Measurements from ENCODE around the gene PLN. TPM values are rescaled to one million over a fixed set of nuclear protein-coding genes. Genes with fewer than 3 reads are reported as not detected.

The PLN gene
- total and polyA plus RNA-seq, 10 of the 15 experiments (the other 5 are each of a cell fraction or from before 2014, with no cell fraction given): 0.16 to 0.44 TPM; not detected in 8

- Histone ChIP-seq H3K4me3 (no peak overlapping the region), H3K36me3 (ENCODE audit: control insufficient read depth in 2 of 2, insufficient read depth in 2 of 2, low read length in 1 of 2) (no peaks in the 10 kb centered on the region), H3K4me1 (ENCODE audit: control insufficient read depth, insufficient read depth, low read length) (no peaks in the 10 kb centered on the region), H3K4me2 (ENCODE audit: control insufficient read depth, insufficient read depth) (no peak overlapping the region), H2AFZ (ENCODE audit: control insufficient read depth, low read depth, low read length) (no peak overlapping the region), H3K27me3 (replicated peaks in 1 of 2; ENCODE audit: control insufficient read depth in 2 of 2, insufficient read depth in 2 of 2, low read length in 1 of 2) (no peaks in the 10 kb centered on the region), H4K20me1 (ENCODE audit: control insufficient read depth, insufficient read depth) (no peaks in the 10 kb centered on the region), H3K9me3 (replicated peaks; ENCODE audit: control insufficient read depth, insufficient read depth, low read length) (no peaks in the 10 kb centered on the region), H3K27ac (ENCODE audit: control insufficient read depth, insufficient read depth) (no peak overlapping the region), H3K9ac (ENCODE audit: control insufficient read depth, insufficient read depth, low read length) (no peak overlapping the region), H3K79me2 (ENCODE audit: control insufficient read depth, insufficient read depth, low read length) (no peaks in the 10 kb centered on the region)
- ChIA-PET CTCF (interaction anchor here (0.7 to 1.1 kb wide), 2 partner anchors 16 to 222 kb away, joined by 3 read pairs; no protein-coding TSS in a partner anchor), POLR2A (no interaction called here), RAD21 (ENCODE audit: unreplicated experiment) (no interaction called here), SMC1A (ENCODE audit: uncharacterized antibody, unreplicated experiment) (no interaction called here)
- no TSS peak for BruUV-seq (replicated peaks)
- FAIRE-seq: no peak
- no peak for DNase-seq (ENCODE audit: low read depth, low spot score)
- ATAC-seq: no peak
- TF ChIP-seq CEBPB (IDR thresholded peaks at IDR 0.05; ENCODE audit: borderline replicate concordance in 1 of 2, low read depth in 2 of 2, low read length in 2 of 2) (no peak), YY1 (IDR thresholded peaks at IDR 0.05; ENCODE audit: low read depth, low read length) (no peak), MEF2A (IDR thresholded peaks at IDR 0.05; ENCODE audit: insufficient read depth, low read depth, low read length) (no peak), MEF2B (IDR thresholded peaks at IDR 0.05; ENCODE audit: partially characterized antibody, poor library complexity, severe bottlenecking) (no peak)
- intact Hi-C loops (cut with micrococcal nuclease; ENCODE audit: unreplicated experiment) (loop anchor here (2.0 kb wide), 1 partner anchor 531 kb away; no protein-coding TSS in a partner anchor), in situ Hi-C loops (cut with MboI) (no loop called here)
- WGBS (ENCODE audit: insufficient coverage, insufficient replicate concordance, low lambda C conversion rate, missing lambda C conversion rate): 96% methylated on average over 1 of the region's 1 CpG
These were observed 40.5 kb upstream of the PLN start for GRCh38 chr6:118507636-118508035.

- SMC1A ChIA-PET (ENCODE audit: uncharacterized antibody, unreplicated experiment): interaction anchor here (1.0 kb wide), 1 partner anchor 223 kb away, joined by 3 read pairs; no protein-coding TSS in a partner anchor
- Histone ChIP-seq H3K4me2 (ENCODE audit: control insufficient read depth, insufficient read depth) (no peak overlapping the region), H4K20me1 (ENCODE audit: control insufficient read depth, insufficient read depth) (no peaks in the 10 kb centered on the region), H3K36me3 (ENCODE audit: control insufficient read depth in 2 of 2, insufficient read depth in 2 of 2, low read length in 1 of 2) (no peaks in the 10 kb centered on the region), H3K4me1 (ENCODE audit: control insufficient read depth, insufficient read depth, low read length) (no peaks in the 10 kb centered on the region), H3K27me3 (replicated peaks in 1 of 2; ENCODE audit: control insufficient read depth in 2 of 2, insufficient read depth in 2 of 2, low read length in 1 of 2) (no peaks in the 10 kb centered on the region), H2AFZ (ENCODE audit: control insufficient read depth, low read depth, low read length) (no peak overlapping the region), H3K27ac (ENCODE audit: control insufficient read depth, insufficient read depth) (no peak overlapping the region), H3K9ac (ENCODE audit: control insufficient read depth, insufficient read depth, low read length) (no peak overlapping the region), H3K9me3 (replicated peaks; ENCODE audit: control insufficient read depth, insufficient read depth, low read length) (no peaks in the 10 kb centered on the region), H3K4me3 (no peak overlapping the region), H3K79me2 (ENCODE audit: control insufficient read depth, insufficient read depth, low read length) (no peaks in the 10 kb centered on the region)
- ATAC-seq (0 out of 3 replicates have a peak, but pooled peaks have one; percentile 34), DNase-seq (ENCODE audit: low read depth, low spot score) (no peak), FAIRE-seq (peak; percentile 18)
- WGBS (ENCODE audit: insufficient coverage, insufficient replicate concordance, low lambda C conversion rate, missing lambda C conversion rate): 51% methylated on average over 3 of the region's 3 CpGs
- RAD21 ChIA-PET (ENCODE audit: unreplicated experiment): no interaction called here
- TF ChIP-seq RAD21 (IDR thresholded peaks at IDR 0.05; ENCODE audit: insufficient read depth, low read depth, low read length) (peak; percentile 75), TAF1 (IDR thresholded peaks at IDR 0.05; ENCODE audit: borderline replicate concordance, low read depth, low read length) (no peak), CTCF (IDR thresholded peaks at IDR 0.05 in 2 of 3, conservative IDR thresholded peaks at IDR 0.05 in 1 of 3; ENCODE audit: control insufficient read depth in 2 of 3, extremely low read depth in 1 of 3, insufficient read depth in 1 of 3, low read depth in 3 of 3, low read length in 3 of 3) (peak; percentile 54 to 59 (median 56); a peak in 5 of 6 replicates), SMC3 (IDR thresholded peaks at IDR 0.05; ENCODE audit: borderline replicate concordance, low read length) (peak; percentile 41; the same call in 1 of the 2 replicates), JUNB (IDR thresholded peaks at IDR 0.05) (no peak), GATAD2B (conservative IDR thresholded peaks at IDR 0.05; ENCODE audit: low read depth) (no peak), IKZF2 (IDR thresholded peaks at IDR 0.05) (no peak)
- POLR2A ChIA-PET: no interaction called here
- in situ Hi-C loops (cut with MboI): no loop called here
- intact Hi-C loops (cut with micrococcal nuclease; ENCODE audit: unreplicated experiment): loop anchor here (1.0 to 2.0 kb wide), 2 partner anchors 225 to 532 kb away; no protein-coding TSS in a partner anchor
- CTCF ChIA-PET: interaction anchor here (1.3 kb wide), 1 partner anchor 225 kb away, joined by 4 read pairs; no protein-coding TSS in a partner anchor
- BruUV-seq (replicated peaks): no TSS peak
These were observed 39.0 kb upstream of the PLN start for GRCh38 chr6:118509009-118509617.

Data from GM12878 (cell line).